Transverse colon (tissue), 4 donors: ENCODE data around the gene AP1M2.

Experiments
- CTCF ChIP-seq, 5 experiments: fragments of 200-600 bp in 3 of 5; fragments of 450-650 bp in 2 of 5; sonication (generic) in 3 of 5; IDR thresholded peaks; 1 replicate in 2 of 5; 2 replicates in 3 of 5; pipeline ENCODE4 v1.5.1; 2016 to 2017; ENCODE audit warnings: antibody characterized with exemption in 5 of 5, inconsistent platforms in 3 of 5, mild to moderate bottlenecking in 2 of 5, moderate library complexity in 1 of 5
- EP300 ChIP-seq: sonication (generic); formaldehyde crosslinking; IDR thresholded peaks from one replicate; pipeline ENCODE4 v1.6.1; 2017; ENCODE audit warnings: antibody characterized with exemption, low read depth
- POLR2A ChIP-seq: fragments of 450-650 bp; IDR thresholded peaks from one replicate; pipeline ENCODE4 v1.6.1; 2016; ENCODE audit warnings: antibody characterized with exemption, mild to moderate bottlenecking, moderate library complexity
- POLR2AphosphoS5 ChIP-seq, 3 donors: sonication (generic); formaldehyde crosslinking; IDR thresholded peaks; one replicate each; pipeline ENCODE4 v1.6.1; 2016; ENCODE audit warnings: antibody characterized with exemption in 3 of 3

DNA sequence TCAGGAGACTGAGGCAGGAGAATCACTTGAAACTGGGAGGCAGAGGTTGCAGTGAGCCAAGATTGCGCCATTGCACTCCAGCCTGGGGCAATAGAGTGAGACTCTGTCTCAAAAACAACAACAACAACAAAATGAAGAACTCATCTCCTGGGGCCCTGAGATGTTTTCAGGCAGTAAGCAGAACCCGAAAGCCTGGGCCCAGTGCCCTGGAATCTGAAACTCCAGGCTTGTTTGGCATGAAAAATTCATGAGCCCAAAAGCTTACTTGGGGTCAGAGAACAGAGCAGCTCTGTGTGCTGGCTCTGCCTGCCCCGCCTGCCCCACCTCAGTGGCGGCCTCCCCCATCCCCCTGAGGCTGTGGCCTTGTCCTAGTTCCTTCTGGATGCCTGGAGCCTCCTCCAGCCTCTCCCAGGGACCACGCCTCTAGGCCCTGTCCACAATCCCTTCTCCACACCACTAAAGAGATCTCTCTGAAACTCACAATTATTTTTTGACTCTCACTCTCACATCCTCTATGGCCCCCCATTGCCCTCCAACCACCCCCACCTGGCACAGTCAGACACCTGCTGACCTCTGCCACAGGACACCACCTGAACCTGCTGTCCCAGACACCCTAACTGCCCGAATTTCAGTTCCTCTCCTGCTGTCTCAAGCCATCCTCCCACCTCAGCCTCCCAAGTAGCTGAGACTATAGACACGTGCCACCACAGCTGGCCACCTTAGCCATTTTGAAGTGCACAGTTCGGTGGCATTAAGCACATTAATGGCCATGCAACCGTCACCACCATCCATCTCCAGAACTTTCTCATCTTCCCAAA, 6.9 kb upstream of the AP1M2 start:
- no peak for TF ChIP-seq CTCF (IDR thresholded peaks at IDR 0.05)
- no peak for TF ChIP-seq POLR2AphosphoS5 (IDR thresholded peaks at IDR 0.05)
- no peak for TF ChIP-seq EP300
- TF ChIP-seq POLR2A, result no peak
